ENCODE measurements around the gene TRAPPC2L. TPM values are rescaled to one million over a fixed set of nuclear protein-coding genes. Genes with fewer than 3 reads are reported as not detected.

TRAPPC2L gene
- total RNA-seq, 1 experiment from 2014 or later, result 82.0 TPM

DNA sequence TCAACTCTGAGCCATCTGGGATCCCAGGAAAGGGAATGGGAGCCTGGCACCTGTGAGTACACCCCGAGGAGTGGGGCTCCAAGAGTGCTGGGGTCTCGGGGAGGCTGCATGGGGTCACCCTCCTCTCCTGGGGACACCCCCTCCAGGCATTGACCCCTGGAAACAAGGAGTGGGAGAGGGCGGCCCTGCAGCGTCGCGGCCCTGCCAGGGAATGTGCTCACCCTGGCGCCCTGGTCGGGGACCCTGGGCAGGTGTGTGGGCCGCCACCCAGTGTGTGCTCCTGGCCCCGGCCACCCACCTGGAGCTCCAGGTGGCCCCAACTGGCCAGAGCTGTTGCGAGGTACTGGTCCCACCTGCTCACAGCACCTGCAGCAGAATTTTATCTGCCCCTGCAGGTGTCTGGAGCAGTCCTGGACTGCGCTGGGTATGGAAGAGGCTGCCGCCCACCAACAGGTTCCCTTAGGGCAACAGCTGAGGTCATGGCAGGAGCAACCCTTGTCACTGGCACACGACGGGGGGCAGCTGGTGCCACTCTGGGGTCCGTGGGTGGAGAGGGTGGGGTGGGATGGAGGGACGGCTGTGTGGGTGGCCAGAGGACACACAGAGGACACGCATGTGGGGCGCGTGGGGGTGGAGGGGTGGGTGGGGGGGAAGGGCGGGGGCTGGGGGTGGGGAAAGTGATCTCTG is 14.9 kb downstream of the TRAPPC2L start:
- H3K36me3 Mint-ChIP-seq, result no peaks in the 10 kb centered on the region

GRCh38 chr16:88872650-88873331 is 15.9 kb downstream of the TRAPPC2L start:
- no peak overlapping the region for H3K4me3 Mint-ChIP-seq
- TF ChIP-seq CREM (CRISPR knock-in tag; IDR thresholded peaks at IDR 0.05) (no peak), ZNF317 (CRISPR knock-in tag; IDR thresholded peaks at IDR 0.05; ENCODE audit: borderline replicate concordance, low read depth) (no peak)
- no peaks in the 10 kb centered on the region for H3K27me3 Mint-ChIP-seq (ENCODE audit: low read depth)
- ATAC-seq (no peak), DNase-seq (ENCODE audit: low spot score) (no peak)
- CTCF ChIA-PET, result no interaction called here
- POLR2A ChIA-PET, result no interaction called here
- no peaks in the 10 kb centered on the region for H3K4me1 Mint-ChIP-seq
- no peaks in the 10 kb centered on the region for H3K9me3 Mint-ChIP-seq
- H3K36me3 Mint-ChIP-seq, result no peaks in the 10 kb centered on the region
- no peak overlapping the region for H3K27ac Mint-ChIP-seq

More for the DNA sequence above, 14.9 kb downstream of the TRAPPC2L start:
- ChIA-PET CTCF (interaction anchor here (1.5 kb wide), 1 partner anchor 296 kb away, joined by 4 read pairs; no protein-coding TSS in a partner anchor), POLR2A (no interaction called here)
- no peaks in the 10 kb centered on the region for H3K4me1 Mint-ChIP-seq
- no peak for TF ChIP-seq ZBTB21 (CRISPR knock-in tag; IDR thresholded peaks at IDR 0.05; ENCODE audit: borderline replicate concordance)
- TF ChIP-seq ERG (CRISPR knock-in tag; IDR thresholded peaks at IDR 0.05), result no peak
- ATAC-seq, result no peak
- H3K4me3 Mint-ChIP-seq, result no peak overlapping the region
- H3K27ac Mint-ChIP-seq, result no peak overlapping the region
- H3K9me3 Mint-ChIP-seq, result no peaks in the 10 kb centered on the region
- H3K27me3 Mint-ChIP-seq (ENCODE audit: low read depth), result no peaks in the 10 kb centered on the region
- DNase-seq (ENCODE audit: low spot score), result no peak

GRCh38 chr16:88874938-88875599 is 18.1 kb downstream of the TRAPPC2L start:
- H3K36me3 Mint-ChIP-seq, result no peaks in the 10 kb centered on the region
- H3K27me3 Mint-ChIP-seq (ENCODE audit: low read depth), result no peaks in the 10 kb centered on the region
- no peak for DNase-seq (ENCODE audit: low spot score)
- H3K9me3 Mint-ChIP-seq, result no peaks in the 10 kb centered on the region
- no peaks in the 10 kb centered on the region for H3K4me1 Mint-ChIP-seq
- POLR2A ChIA-PET, result no interaction called here
- no peak overlapping the region for H3K4me3 Mint-ChIP-seq
- no peak overlapping the region for H3K27ac Mint-ChIP-seq
- CTCF ChIA-PET, result interaction anchor here (0.6 kb wide), 1 partner anchor 330 kb away, joined by 3 read pairs; no protein-coding TSS in a partner anchor
- no peak for ATAC-seq
- no peak for TF ChIP-seq ZNF281 (CRISPR knock-in tag; IDR thresholded peaks at IDR 0.05)
- TF ChIP-seq ZNF138 (CRISPR knock-in tag; conservative IDR thresholded peaks at IDR 0.05), result no peak
- TF ChIP-seq, protein P1, sequence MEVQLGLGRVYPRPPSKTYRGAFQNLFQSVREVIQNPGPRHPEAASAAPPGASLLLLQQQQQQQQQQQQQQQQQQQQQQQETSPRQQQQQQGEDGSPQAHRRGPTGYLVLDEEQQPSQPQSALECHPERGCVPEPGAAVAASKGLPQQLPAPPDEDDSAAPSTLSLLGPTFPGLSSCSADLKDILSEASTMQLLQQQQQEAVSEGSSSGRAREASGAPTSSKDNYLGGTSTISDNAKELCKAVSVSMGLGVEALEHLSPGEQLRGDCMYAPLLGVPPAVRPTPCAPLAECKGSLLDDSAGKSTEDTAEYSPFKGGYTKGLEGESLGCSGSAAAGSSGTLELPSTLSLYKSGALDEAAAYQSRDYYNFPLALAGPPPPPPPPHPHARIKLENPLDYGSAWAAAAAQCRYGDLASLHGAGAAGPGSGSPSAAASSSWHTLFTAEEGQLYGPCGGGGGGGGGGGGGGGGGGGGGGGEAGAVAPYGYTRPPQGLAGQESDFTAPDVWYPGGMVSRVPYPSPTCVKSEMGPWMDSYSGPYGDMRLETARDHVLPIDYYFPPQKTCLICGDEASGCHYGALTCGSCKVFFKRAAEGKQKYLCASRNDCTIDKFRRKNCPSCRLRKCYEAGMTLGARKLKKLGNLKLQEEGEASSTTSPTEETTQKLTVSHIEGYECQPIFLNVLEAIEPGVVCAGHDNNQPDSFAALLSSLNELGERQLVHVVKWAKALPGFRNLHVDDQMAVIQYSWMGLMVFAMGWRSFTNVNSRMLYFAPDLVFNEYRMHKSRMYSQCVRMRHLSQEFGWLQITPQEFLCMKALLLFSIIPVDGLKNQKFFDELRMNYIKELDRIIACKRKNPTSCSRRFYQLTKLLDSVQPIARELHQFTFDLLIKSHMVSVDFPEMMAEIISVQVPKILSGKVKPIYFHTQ (CRISPR knock-in tag; IDR thresholded peaks at IDR 0.05), result no peak
- TF ChIP-seq, protein P2, sequence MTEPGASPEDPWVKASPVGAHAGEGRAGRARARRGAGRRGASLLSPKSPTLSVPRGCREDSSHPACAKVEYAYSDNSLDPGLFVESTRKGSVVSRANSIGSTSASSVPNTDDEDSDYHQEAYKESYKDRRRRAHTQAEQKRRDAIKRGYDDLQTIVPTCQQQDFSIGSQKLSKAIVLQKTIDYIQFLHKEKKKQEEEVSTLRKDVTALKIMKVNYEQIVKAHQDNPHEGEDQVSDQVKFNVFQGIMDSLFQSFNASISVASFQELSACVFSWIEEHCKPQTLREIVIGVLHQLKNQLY (CRISPR knock-in tag; IDR thresholded peaks at IDR 0.05), result no peak
- no peak for TF ChIP-seq SOX15 (CRISPR knock-in tag; IDR thresholded peaks at IDR 0.05)
- TF ChIP-seq, protein P3, sequence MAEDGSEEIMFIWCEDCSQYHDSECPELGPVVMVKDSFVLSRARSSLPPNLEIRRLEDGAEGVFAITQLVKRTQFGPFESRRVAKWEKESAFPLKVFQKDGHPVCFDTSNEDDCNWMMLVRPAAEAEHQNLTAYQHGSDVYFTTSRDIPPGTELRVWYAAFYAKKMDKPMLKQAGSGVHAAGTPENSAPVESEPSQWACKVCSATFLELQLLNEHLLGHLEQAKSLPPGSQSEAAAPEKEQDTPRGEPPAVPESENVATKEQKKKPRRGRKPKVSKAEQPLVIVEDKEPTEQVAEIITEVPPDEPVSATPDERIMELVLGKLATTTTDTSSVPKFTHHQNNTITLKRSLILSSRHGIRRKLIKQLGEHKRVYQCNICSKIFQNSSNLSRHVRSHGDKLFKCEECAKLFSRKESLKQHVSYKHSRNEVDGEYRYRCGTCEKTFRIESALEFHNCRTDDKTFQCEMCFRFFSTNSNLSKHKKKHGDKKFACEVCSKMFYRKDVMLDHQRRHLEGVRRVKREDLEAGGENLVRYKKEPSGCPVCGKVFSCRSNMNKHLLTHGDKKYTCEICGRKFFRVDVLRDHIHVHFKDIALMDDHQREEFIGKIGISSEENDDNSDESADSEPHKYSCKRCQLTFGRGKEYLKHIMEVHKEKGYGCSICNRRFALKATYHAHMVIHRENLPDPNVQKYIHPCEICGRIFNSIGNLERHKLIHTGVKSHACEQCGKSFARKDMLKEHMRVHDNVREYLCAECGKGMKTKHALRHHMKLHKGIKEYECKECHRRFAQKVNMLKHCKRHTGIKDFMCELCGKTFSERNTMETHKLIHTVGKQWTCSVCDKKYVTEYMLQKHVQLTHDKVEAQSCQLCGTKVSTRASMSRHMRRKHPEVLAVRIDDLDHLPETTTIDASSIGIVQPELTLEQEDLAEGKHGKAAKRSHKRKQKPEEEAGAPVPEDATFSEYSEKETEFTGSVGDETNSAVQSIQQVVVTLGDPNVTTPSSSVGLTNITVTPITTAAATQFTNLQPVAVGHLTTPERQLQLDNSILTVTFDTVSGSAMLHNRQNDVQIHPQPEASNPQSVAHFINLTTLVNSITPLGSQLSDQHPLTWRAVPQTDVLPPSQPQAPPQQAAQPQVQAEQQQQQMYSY (CRISPR knock-in tag; IDR thresholded peaks at IDR 0.05), result no peak
- no peak for TF ChIP-seq ETV6 (CRISPR knock-in tag; IDR thresholded peaks at IDR 0.05)
- TF ChIP-seq ZNF423 (CRISPR knock-in tag; IDR thresholded peaks at IDR 0.05), result no peak
- no peak for TF ChIP-seq TCF7 (CRISPR knock-in tag; IDR thresholded peaks at IDR 0.05; ENCODE audit: low read depth)
- no peak for TF ChIP-seq ERG (CRISPR knock-in tag; IDR thresholded peaks at IDR 0.05)
- TF ChIP-seq IRF2 (CRISPR knock-in tag; IDR thresholded peaks at IDR 0.05; ENCODE audit: borderline replicate concordance, low read depth), result no peak
- no peak for TF ChIP-seq RELA (CRISPR knock-in tag; IDR thresholded peaks at IDR 0.05; ENCODE audit: borderline replicate concordance)

Data from WTC11 (cell line).